Mesodermal cell (in vitro differentiated cells): Measurements from ENCODE around the gene CLMP.
A peak's percentile ranks its signal among the peaks of the same experiment; 100 is the strongest.

Experiments
- H3K27ac ChIP-seq: 2 replicates; pipeline ENCODE4 v1.7.0; 2013; ENCODE audit warnings: mild to moderate bottlenecking, low read depth, low read length, moderate library complexity; ENCODE audit not compliant: severe bottlenecking
- H3K36me3 ChIP-seq: 2 replicates; pipeline ENCODE4 v1.7.1; 2013; ENCODE audit warnings: mild to moderate bottlenecking, low read length, moderate library complexity; ENCODE audit not compliant: control insufficient read depth, insufficient read depth
- H3K4me1 ChIP-seq: one replicate; pipeline ENCODE4 v1.7.1; 2013; ENCODE audit warnings: mild to moderate bottlenecking, low read length; ENCODE audit not compliant: insufficient read depth, control insufficient read depth, poor library complexity, severe bottlenecking
- H3K4me3 ChIP-seq: 2 replicates; pipeline ENCODE4 v1.7.0; 2013; ENCODE audit warnings: low read length, control low read depth, mild to moderate bottlenecking; ENCODE audit not compliant: insufficient read depth, poor library complexity, severe bottlenecking; ENCODE audit errors: extremely low read depth
- H3K9me3 ChIP-seq: 2 replicates; pipeline ENCODE4 v1.7.1; 2013; ENCODE audit warnings: mild to moderate bottlenecking, low read length, moderate library complexity; ENCODE audit not compliant: control insufficient read depth
- WGBS, 2 experiments: methylation state at CpG; one replicate each; pipeline ENCODE4 v1.1.5; 2013; ENCODE audit warnings: missing lambda C conversion rate in 2 of 2; ENCODE audit not compliant: insufficient coverage in 2 of 2; 5-methylcytosine and 5-hydroxymethylcytosine counted together

The CLMP gene

DNA sequence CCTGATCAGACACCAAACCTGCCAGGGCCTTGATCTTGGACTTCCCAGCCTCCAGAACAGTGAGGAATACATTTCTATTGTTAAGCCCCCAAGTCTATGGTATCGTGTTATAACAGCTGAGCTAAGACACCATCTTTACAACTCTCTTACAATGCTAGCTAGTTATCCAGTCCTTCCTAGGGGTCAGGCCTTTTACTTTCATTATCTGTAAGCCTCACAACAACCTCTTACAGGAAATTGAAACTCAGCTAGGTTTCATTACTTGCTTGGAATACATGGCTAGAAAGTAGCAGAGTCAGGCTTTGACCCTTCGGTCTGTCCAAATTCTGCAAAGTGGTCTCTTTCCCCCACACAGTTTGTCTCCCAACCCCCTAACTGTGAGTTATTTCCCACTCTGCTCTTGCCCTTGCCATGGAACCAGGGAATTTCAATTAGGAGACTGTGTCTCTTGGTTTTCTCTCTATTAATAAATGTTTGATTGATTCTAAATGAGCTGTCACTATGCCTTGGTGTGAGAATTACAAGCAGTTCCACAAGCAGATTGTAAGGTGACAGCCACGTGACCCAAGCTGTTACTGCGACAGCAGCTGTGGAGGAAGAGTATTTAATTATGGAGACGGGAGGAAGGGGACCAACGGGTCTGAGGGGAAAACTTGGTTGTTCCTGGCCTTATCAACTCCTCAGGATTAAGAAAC lies 38.4 kb upstream of the CLMP start:
- Histone ChIP-seq H3K36me3 (no peaks in the 10 kb centered on the region), H3K27ac (no peak overlapping the region), H3K4me3 (no peak overlapping the region), H3K9me3 (no peaks in the 10 kb centered on the region), H3K4me1 (peaks cover 11% of the 10 kb centered on the region)
- 77 to 90% methylated on average over 3 to 5 of the region's 6 CpGs for WGBS, 2 experiments

DNA sequence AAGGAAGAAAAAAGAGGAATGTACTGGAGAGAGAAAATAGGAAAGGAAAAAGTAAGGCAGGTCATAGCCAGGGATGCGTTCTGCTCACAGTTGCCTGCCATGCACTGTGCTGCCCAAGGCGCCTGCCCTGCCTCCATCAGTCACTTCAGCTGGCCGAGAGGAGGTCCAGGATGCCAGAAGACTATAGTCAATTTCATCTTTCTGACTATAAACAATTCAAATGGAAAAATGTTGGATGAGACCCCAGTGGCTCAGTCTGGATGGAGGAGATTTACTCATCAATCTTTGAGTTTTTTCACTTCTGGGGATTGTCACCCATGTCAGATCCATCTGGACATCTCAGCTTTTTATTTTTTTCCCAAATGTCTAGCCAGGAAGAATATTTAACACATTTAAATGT lies 36.7 kb upstream of the CLMP start:
- H3K4me1 ChIP-seq = peaks cover 11% of the 10 kb centered on the region
- WGBS, 2 experiments = 29 to 85% methylated on average over 1 to 2 of the region's 3 CpGs
- H3K9me3 ChIP-seq = no peaks in the 10 kb centered on the region
- no peak overlapping the region for H3K4me3 ChIP-seq
- no peaks in the 10 kb centered on the region for H3K36me3 ChIP-seq
- peak overlapping the region; percentile 43 for H3K27ac ChIP-seq

DNA sequence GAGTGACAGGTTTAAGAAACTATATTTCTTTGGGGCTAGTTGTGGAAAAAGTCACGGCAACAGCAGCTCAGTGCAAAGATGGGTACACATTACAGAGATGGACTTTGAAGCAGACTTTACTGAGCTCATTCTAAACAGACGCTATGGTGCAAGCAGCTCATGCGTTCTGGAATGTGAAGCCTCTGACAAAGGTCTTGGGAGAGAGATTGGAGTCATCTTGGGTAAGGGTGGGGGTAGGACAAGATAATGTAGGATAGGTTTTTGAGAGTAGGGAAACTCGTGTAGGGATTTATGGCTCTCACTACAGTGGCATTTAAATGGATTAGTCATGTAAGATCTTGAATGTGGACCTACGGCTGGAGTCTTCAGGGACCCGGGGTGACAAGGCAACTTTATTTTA lies 36.2 kb upstream of the CLMP start:
- peak overlapping the region; percentile 43 for H3K27ac ChIP-seq
- no peak overlapping the region for H3K4me3 ChIP-seq
- WGBS, 2 experiments = 68 to 72% methylated on average over 4 to 5 of the region's 6 CpGs
- no peaks in the 10 kb centered on the region for H3K9me3 ChIP-seq
- no peaks in the 10 kb centered on the region for H3K36me3 ChIP-seq
- peaks cover 11% of the 10 kb centered on the region for H3K4me1 ChIP-seq

DNA sequence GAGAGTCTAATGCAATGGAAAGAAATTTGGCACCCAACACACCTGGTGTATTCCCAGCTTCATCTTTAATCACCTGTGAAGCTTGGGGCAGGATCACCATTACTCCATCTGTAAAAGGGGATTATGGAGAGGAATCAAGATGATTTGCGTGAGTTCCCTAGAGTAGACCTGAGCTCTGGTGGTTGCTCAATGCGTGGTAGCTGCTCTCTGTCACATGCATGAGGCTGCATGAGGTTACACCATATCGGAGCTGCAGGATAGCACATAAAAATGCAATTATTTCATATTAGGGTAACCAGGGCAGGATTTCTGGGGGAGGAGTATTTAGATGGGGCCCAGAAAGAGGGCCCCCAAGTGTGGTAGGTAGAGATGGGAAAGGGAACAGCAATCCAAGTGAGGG lies 35.3 kb upstream of the CLMP start:
- H3K9me3 ChIP-seq = no peaks in the 10 kb centered on the region
- 80 to 94% methylated on average over 1 to 2 of the region's 3 CpGs for WGBS, 2 experiments
- H3K27ac ChIP-seq = no peak overlapping the region
- peaks cover 11% of the 10 kb centered on the region for H3K4me1 ChIP-seq
- no peaks in the 10 kb centered on the region for H3K36me3 ChIP-seq
- H3K4me3 ChIP-seq = no peak overlapping the region

DNA sequence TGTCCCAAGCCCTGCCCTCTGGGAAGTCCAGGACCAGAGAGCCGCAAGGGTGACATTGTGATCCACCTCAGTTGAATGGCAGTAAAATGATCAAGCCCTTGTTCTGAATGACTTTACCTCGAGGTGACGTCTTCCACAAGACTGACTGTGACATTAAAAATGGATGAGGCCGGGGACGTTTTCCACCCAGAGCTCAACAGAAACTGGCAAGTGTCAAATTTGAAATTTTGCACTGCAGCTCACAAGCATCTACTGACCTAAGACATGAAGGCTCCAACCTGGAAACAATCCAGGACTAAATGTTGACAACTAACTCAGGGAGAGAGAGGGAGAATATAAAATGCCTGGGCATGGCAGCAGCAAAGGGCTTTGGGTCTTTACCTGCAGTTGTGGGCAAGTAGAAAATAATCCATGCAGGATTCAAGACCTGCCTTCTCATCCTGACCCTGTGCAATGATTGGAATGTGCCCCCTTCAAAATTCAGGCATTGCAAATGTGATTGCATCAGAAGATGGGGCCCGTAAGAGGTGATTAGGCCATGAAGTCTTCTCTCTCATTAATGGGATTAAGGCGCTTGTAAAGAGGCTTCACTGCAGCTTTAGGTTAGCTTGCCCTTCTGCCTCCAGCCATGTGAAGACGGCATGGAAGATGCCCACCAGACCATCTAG lies 33.6 kb upstream of the CLMP start:
- Histone ChIP-seq H3K27ac (peak overlapping the region; percentile 3), H3K4me1 (peaks cover 11% of the 10 kb centered on the region), H3K36me3 (no peaks in the 10 kb centered on the region), H3K4me3 (no peak overlapping the region), H3K9me3 (no peaks in the 10 kb centered on the region)
- 85 to 89% methylated on average over 8 of the region's 8 CpGs for WGBS, 2 experiments

DNA sequence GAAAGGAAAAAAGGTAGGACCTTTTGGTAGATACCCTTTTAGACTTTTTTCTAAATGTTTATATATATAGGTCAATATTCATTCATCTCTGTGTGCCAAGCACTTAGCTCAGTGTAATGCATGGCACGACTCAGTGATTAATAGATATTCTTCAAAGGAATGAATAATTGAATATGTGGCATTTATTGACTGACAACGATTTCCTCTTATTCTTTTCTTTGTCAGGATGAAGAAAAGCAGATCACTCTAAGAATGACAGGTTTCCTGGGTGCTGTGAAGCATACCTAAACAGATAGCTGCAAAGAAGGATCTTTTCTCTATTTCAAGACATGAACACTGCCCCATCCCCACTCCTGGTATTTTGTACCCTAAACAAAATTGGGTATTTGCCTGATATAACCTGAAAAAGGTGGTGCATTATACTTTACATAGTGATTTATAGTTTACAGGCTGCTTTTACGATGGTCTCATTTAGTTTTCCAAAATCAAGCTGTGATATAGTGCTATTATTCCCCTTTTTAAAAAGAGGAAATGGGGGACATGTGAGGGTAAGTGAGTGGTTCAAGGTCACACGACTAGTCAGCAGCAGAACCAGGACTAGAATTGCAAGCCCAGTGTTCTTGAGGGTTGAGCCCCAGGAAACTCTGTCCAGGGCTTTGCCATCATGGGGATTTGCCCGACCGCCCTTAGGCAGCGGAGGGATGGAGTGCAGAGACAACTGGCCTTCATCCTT lies 32.9 kb upstream of the CLMP start:
- H3K4me1 ChIP-seq = peaks cover 11% of the 10 kb centered on the region
- H3K9me3 ChIP-seq = no peaks in the 10 kb centered on the region
- no peaks in the 10 kb centered on the region for H3K36me3 ChIP-seq
- H3K4me3 ChIP-seq = no peak overlapping the region
- 94% methylated on average over 4 of the region's 7 CpGs for WGBS, 2 experiments
- no peak overlapping the region for H3K27ac ChIP-seq

DNA sequence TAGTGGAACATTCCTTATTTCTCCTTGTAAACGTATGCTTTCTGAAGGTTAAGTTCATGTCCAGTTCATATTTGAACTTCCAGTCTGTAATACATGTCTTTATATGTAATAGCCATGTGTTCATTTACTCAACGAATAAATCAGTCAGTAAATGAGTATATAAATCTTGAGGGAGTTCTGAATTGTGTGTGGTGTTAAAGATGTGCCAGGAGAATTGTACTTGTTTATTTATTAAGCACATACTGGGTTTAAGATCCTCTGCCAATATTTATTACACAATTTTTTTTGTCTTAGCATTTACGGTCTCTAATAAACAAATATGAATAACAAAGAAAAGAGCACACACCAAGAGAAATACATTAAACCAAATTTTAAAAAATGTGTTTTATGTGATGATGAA lies 26.5 kb upstream of the CLMP start:
- no peaks in the 10 kb centered on the region for H3K36me3 ChIP-seq
- H3K9me3 ChIP-seq = peaks cover 11% of the 10 kb centered on the region
- H3K4me1 ChIP-seq = peaks cover 18% of the 10 kb centered on the region
- H3K4me3 ChIP-seq = no peak overlapping the region
- no CpG with 5 or more reads among the region's 3 CpGs for WGBS, 2 experiments
- no peak overlapping the region for H3K27ac ChIP-seq

DNA sequence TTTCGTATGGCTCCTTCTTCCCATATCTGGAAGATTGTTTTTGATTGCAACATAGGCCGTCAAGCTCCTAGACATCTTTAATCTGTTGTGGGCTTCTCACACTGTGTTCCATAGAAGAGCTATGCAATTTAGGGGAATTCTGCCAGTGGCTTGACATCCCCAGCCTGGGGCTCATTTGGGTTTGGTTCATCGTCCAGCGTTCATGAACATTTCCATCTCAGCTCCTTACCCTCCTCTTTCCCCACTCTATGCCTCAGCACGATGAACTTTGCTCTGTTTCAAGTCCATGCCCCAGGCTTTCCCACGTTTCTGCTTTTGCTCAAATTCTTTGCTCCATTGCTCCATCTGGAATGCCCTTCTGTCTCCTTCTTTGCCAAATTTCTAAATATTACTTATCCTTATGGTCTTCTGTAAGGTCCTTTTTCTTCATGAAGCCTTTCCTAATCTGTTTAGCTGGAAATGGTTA lies 26.1 kb upstream of the CLMP start:
- Histone ChIP-seq H3K9me3 (peaks cover 11% of the 10 kb centered on the region), H3K36me3 (no peaks in the 10 kb centered on the region), H3K27ac (no peak overlapping the region), H3K4me3 (no peak overlapping the region), H3K4me1 (peaks cover 22% of the 10 kb centered on the region)
- WGBS, 2 experiments = 90 to 98% methylated on average over 6 of the region's 6 CpGs

DNA sequence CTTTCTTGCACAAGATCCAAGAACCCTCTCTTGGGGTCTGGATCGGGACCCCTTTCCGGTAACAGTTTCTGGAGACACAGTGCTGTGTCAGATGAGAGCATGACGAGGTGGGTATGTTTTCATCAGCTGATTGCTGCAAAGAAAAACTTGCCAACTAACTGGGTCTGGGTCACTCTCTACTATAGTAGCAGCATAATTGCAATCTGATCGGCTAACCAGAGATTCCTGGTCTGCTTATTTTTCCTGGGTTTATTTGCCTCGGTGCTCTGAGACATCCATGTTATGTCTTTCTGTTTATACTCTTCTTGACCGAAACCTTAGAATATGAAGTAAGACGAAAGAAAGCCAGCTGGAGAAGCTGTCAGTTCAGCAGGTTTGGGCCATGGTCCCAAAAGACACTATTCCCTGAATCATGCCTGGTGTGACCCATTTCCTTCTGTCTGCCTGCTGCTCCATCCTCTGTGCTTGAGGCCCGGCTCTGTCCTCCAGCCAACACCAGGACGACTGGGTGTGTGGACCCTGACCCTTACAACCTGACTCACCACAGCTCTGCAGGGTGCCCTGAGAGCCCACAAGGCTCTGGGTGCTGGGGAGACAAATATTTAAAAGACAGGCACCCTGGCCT lies 24.1 kb upstream of the CLMP start:
- no peak overlapping the region for H3K4me3 ChIP-seq
- peaks cover 11% of the 10 kb centered on the region for H3K9me3 ChIP-seq
- peak overlapping the region; percentile 64 for H3K27ac ChIP-seq
- peaks cover 22% of the 10 kb centered on the region for H3K4me1 ChIP-seq
- 86 to 95% methylated on average over 9 of the region's 9 CpGs for WGBS, 2 experiments
- H3K36me3 ChIP-seq = no peaks in the 10 kb centered on the region

DNA sequence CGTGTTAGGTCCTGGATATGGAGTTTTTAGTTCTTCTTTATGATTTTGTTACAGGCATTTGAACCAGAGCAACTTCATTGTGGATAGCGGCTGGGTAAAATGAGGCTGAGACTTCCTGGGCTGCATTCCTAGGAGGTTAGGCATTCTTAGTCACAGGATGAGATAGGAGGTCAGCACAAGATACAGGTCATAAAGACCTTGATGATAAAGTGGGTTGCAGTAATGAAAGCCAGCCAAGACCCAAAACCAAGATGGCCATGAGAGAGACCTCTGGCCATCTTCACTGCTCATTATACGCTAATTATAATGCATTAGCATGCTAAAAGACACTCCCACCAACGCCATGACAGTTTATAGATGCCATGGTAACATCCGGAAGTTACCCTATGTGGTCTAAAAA lies 23.4 kb upstream of the CLMP start:
- WGBS, 2 experiments = 38 to 60% methylated on average over 3 to 4 of the region's 5 CpGs
- no peaks in the 10 kb centered on the region for H3K36me3 ChIP-seq
- H3K4me3 ChIP-seq = no peak overlapping the region
- peaks cover 22% of the 10 kb centered on the region for H3K4me1 ChIP-seq
- peak overlapping the region; percentile 88 for H3K27ac ChIP-seq
- peaks cover 11% of the 10 kb centered on the region for H3K9me3 ChIP-seq
